HEK293T (cell line): Measurements from ENCODE around the gene SGTA.

Source experiments
- ARNT ChIP-seq: fragments of 450-650 bp; IDR thresholded peaks from 2 replicates; pipeline ENCODE4 v1.6.1; 2017; ENCODE audit warnings: mild to moderate bottlenecking
- BHLHE40 ChIP-seq: fragments of 450-650 bp; IDR thresholded peaks from 2 replicates; pipeline ENCODE4 v1.6.1; 2016; ENCODE audit warnings: mild to moderate bottlenecking, moderate library complexity, borderline replicate concordance
- CTBP1 ChIP-seq: fragments of 450-650 bp; IDR thresholded peaks from 2 replicates; pipeline ENCODE4 v1.6.1; 2016; ENCODE audit warnings: borderline replicate concordance
- ELF4 ChIP-seq: fragments of 450-650 bp; IDR thresholded peaks from 2 replicates; pipeline ENCODE4 v1.6.1; 2017; ENCODE audit warnings: antibody characterized with exemption
- FOXA1 ChIP-seq: fragments of 450-650 bp; IDR thresholded peaks from 2 replicates; pipeline ENCODE4 v1.6.1; 2016; ENCODE audit warnings: mild to moderate bottlenecking
- FOXK2 ChIP-seq: fragments of 450-650 bp; IDR thresholded peaks from 2 replicates; pipeline ENCODE4 v1.6.1; 2016; ENCODE audit warnings: mild to moderate bottlenecking
- FOXM1 ChIP-seq: fragments of 450-650 bp; IDR thresholded peaks from 2 replicates; pipeline ENCODE4 v1.6.1; 2017; ENCODE audit warnings: mild to moderate bottlenecking, borderline replicate concordance
- HDGF ChIP-seq: fragments of 450-650 bp; IDR thresholded peaks from 2 replicates; pipeline ENCODE4 v1.6.1; 2017; ENCODE audit warnings: antibody characterized with exemption, borderline replicate concordance
- NFRKB ChIP-seq: fragments of 450-650 bp; IDR thresholded peaks from 2 replicates; pipeline ENCODE4 v1.6.1; 2016; ENCODE audit warnings: mild to moderate bottlenecking, moderate library complexity
- SP1 ChIP-seq: fragments of 450-650 bp; IDR thresholded peaks from 2 replicates; pipeline ENCODE4 v1.6.1; 2017
- SUZ12 ChIP-seq: fragments of 450-650 bp; IDR thresholded peaks from 2 replicates; pipeline ENCODE4 v1.6.1; 2016; ENCODE audit warnings: mild to moderate bottlenecking
- TARDBP ChIP-seq: fragments of 450-650 bp; IDR thresholded peaks from 2 replicates; pipeline ENCODE4 v1.6.1; 2016
- ZNF384 ChIP-seq: fragments of 450-650 bp; IDR thresholded peaks from 2 replicates; pipeline ENCODE4 v1.6.1; 2016
- TF ChIP-seq, protein P1 (sequence below): fragments of 450-650 bp; IDR thresholded peaks from 2 replicates; pipeline ENCODE4 v1.6.1; 2016

DNA sequence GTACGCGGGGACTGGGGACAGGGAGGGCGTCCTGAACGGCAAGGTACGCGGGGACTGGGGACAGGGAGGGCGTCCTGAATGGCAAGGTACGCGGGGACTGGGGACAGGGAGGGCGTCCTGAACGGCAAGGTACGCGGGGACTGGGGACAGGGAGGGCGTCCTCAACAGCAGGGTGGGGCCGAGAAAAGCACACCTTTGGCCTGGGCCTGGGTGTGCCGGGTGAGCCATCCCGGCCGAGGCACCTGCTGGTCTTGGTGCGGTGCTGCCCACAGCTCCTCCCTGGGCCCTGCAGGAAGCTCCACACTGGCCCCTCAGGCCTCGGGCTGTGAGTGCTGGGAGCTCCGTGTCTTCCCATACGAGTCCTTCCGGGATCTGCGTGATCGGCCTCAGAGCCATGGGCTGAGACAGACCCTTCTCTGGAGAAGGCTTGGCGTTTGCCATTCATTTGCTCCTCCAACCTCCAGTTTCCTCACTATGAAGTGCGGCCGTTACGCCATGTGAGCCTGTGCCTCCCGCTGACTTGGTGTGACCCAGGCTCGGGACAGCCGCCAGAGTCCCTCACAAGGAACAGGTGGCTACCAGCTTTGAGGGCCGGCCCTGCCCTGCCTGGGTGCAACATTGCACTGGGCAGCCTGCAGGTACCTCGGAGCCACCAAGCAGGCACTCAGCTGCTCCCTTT lies 28.8 kb upstream of the SGTA start:
- TF ChIP-seq HDGF, result no peak
- TF ChIP-seq TARDBP, result no peak
- TF ChIP-seq BHLHE40, result no peak
- no peak for TF ChIP-seq FOXM1
- TF ChIP-seq ZNF384, result no peak
- TF ChIP-seq ARNT, result no peak
- no peak for TF ChIP-seq ELF4
- no peak for TF ChIP-seq FOXK2
- no peak for TF ChIP-seq NFRKB
- TF ChIP-seq SUZ12, result no peak
- TF ChIP-seq SP1, result no peak
- TF ChIP-seq, protein P1, sequence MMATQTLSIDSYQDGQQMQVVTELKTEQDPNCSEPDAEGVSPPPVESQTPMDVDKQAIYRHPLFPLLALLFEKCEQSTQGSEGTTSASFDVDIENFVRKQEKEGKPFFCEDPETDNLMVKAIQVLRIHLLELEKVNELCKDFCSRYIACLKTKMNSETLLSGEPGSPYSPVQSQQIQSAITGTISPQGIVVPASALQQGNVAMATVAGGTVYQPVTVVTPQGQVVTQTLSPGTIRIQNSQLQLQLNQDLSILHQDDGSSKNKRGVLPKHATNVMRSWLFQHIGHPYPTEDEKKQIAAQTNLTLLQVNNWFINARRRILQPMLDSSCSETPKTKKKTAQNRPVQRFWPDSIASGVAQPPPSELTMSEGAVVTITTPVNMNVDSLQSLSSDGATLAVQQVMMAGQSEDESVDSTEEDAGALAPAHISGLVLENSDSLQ, result no peak
- no peak for TF ChIP-seq CTBP1
- no peak for TF ChIP-seq FOXA1
